Stimulated activated naive CD8-positive, alpha-beta T cell treated with anti-CD3 and anti-CD28 coated beads, Interleukin-15, amount 100 ng/mL, for 72 hours (primary cell): ENCODE data around the gene TRPM4.
A peak's percentile ranks its signal among the peaks of the same experiment; 100 is the strongest.
"Not testable (repeated sequence)": the region's sequence is repeated elsewhere in the genome, so short reads cannot be mapped to it uniquely, and the experiment has no call there.

Source experiments
- ATAC-seq: fragments of 150-1000 bp; cut with Tn5 transposase; 2 replicates; pipeline ENCODE4 v1.10.0; 2021; ENCODE audit warnings: mild to moderate bottlenecking, moderate library complexity
- DNase-seq, 2 donors: peaks; one replicate each; pipeline ENCODE4 v3.0.0; 2021 to 2022
- H3K27ac Mint-ChIP-seq, 2 donors: one replicate each; pipeline ENCODE4 v1.8.0; 2022; ENCODE audit warnings: mild to moderate bottlenecking in 2 of 2, mixed read lengths in 2 of 2, moderate library complexity in 2 of 2
- H3K27me3 Mint-ChIP-seq: one replicate; pipeline ENCODE4 v1.8.0; 2022; ENCODE audit warnings: mixed read lengths
- H3K4me1 Mint-ChIP-seq: one replicate; pipeline ENCODE4 v1.8.0; 2022; ENCODE audit warnings: mild to moderate bottlenecking, mixed read lengths
- H3K4me3 Mint-ChIP-seq, 2 donors: one replicate each; pipeline ENCODE4 v1.8.0; 2022; ENCODE audit warnings: mild to moderate bottlenecking in 2 of 2, mixed read lengths in 2 of 2, moderate library complexity in 1 of 2
- H3K9me3 Mint-ChIP-seq, 2 donors: one replicate each; pipeline ENCODE4 v1.8.0; 2022; ENCODE audit warnings: mixed read lengths in 2 of 2

Gene TRPM4

DNA sequence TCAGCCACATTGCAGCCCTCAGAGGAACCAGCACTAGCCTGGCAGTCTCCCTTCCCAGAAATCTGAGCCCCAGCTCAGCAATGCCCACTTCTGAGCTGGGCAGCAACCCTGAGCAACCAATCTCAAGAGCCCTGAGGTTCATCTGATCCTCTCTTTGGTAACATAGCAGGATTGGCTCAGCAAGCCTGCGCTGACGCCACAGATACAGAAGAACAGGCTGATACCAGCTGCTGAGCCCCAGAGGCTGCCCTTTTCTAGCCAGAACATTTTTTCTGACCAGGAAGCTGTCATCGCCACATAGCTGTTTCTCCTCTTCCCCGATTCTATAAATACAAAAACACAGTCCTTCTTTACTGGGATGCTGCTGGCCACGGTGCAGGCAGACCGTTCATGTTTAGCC is 59.8 kb downstream of the TRPM4 start:
- Mint-ChIP-seq H3K27me3 (peaks cover 6% of the 10 kb centered on the region), H3K4me3 (no peak overlapping the region), H3K9me3 (no peaks in the 10 kb centered on the region), H3K4me1 (no peaks in the 10 kb centered on the region), H3K27ac (no peak overlapping the region)
- no peak for ATAC-seq
- DNase-seq = no peak

DNA sequence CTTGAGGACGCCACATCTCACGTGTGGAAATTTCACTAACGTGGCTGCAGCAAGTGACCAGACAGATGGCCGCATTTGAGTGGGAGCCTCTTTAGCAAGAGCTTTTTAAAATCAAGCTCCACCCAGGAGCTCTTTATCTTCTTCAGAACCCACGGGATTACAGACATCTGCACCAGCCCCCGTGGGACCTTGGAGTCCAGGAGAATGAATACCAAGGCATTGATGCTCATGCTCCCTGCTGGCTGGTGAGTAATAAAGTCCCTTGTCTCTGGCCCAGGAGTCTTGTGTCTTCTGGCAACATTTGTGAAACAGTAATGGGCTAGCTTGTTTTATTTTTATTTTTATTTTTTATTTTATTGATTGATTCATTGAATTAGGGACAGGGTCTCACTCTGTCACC is 64.4 kb downstream of the TRPM4 start:
- ATAC-seq (no peak), DNase-seq (no peak)
- Mint-ChIP-seq H3K4me1 (peaks cover 9% of the 10 kb centered on the region), H3K4me3 (no peak overlapping the region), H3K27me3 (peaks cover 15% of the 10 kb centered on the region), H3K9me3 (no peaks in the 10 kb centered on the region), H3K27ac (no peak overlapping the region)

DNA sequence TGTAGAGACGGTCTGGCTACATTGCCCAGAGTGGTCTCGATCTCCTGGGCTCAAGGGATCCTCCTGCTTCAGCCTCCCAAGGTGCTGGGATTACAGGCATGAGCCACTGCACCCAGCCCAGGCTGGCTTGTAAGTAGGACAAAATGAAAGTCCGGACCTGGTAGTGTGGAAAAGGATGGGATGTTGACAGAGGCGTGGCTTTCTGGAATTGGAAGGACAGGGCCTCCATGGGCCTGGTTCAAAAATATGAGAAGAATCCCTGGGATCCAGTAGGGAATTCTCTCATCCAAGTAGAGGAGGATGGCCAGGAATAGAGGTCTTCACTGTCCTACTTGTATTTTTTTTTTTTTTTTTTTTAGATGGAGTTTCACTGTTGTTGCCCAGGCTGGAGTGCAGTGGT is 64.9 kb downstream of the TRPM4 start:
- no peaks in the 10 kb centered on the region for H3K9me3 Mint-ChIP-seq
- no peak overlapping the region for H3K4me3 Mint-ChIP-seq
- H3K27me3 Mint-ChIP-seq = peaks cover 13% of the 10 kb centered on the region
- no peak overlapping the region for H3K27ac Mint-ChIP-seq
- ATAC-seq = no peak
- peaks cover 9% of the 10 kb centered on the region for H3K4me1 Mint-ChIP-seq
- no peak for DNase-seq

DNA sequence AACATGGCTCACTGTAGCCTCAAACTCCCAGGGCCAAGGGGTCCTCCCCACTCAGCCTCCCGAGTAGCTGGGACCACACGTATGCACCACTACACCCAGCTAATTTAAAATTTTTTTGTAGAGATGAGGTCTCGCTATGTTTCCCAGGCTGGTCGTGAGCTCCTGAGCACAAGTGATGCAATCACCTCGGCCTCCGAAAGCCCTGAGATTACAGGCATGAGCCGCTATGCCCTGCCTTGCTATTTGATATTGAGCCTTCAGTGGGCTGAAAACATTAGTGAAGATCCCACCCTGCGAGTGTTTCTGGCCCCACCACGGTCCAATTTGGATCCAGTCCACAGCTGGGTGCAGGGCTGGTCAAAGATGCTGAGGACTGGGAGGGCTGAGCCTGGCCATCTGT is 65.9 kb downstream of the TRPM4 start:
- DNase-seq (no peak), ATAC-seq (no peak)
- Mint-ChIP-seq H3K4me3 (no peak overlapping the region), H3K27me3 (peaks cover 8% of the 10 kb centered on the region), H3K4me1 (peaks cover 9% of the 10 kb centered on the region), H3K9me3 (no peaks in the 10 kb centered on the region), H3K27ac (no peak overlapping the region)

DNA sequence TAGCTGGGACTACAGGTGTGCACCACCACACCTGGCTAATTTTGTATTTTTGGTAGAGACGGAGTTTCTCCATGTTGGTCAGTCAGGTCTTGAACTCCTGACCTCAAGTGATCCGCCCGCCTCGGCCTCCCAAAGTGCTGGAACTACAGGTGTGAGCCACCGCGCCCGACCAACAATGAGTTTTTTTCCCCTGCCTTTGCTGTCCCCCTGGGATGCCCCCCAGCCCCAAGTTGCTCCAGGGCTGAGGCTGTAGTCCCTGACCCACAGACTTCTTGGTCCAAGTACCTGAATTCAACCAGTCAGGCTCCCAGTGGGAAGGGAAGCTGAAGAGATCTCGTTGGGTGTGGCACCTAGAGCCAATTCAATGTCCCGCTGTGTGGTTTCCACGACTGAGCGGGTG is 66.8 kb downstream of the TRPM4 start:
- not testable (repeated sequence) for DNase-seq, H3K4me1 Mint-ChIP-seq, H3K4me3 Mint-ChIP-seq, H3K9me3 Mint-ChIP-seq, H3K27ac Mint-ChIP-seq, H3K27me3 Mint-ChIP-seq
- peak; percentile 5 for ATAC-seq

DNA sequence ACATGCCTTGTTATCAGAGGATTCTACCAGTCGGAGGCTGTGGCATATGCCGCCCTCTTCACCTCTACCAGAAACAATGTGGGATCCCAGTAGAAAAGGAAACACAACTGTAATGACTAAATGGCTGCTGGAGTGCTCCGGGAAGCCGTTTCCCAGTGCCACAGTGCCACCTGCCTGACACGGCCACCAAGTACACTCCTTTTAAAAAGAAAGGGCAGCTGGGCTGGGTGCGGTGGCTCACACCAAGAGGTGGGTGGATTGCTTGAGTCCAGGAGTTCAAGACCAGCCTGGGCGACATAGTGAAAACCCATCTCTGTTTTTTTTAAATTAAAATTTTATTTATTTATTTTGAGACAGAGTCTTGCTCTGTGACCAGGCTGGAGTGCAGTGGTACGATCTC is 67.3 kb downstream of the TRPM4 start:
- ATAC-seq (peak; percentile 56), DNase-seq (peak in 1 of 2 donors; percentile 43)
- no peak overlapping the region for H3K4me3 Mint-ChIP-seq
- H3K9me3 Mint-ChIP-seq = peaks cover 0 to 6% of the 10 kb centered on the region in 2 donors
- H3K27me3 Mint-ChIP-seq = peaks cover 8% of the 10 kb centered on the region
- peaks cover 9% of the 10 kb centered on the region for H3K4me1 Mint-ChIP-seq
- H3K27ac Mint-ChIP-seq = no peak overlapping the region

DNA sequence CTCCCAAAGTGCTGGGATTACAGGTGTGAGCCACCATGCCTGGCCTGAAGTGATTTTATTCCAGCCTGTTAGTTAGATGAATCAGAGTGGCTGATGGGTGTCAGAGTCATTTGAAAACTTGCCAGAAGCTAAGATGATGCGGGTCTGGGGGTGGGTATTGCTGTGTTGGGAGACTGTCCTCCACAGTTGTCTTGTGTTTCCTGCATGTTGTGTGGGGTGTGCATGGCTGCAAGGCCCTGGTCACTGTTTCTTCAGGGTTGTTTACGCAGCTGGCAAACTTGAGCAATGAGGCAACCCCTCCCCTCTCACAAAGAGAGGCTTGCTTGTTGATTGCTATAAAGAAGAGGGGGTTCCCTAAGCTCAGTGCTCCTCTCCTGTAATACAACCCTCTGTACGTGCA is 71.8 kb downstream of the TRPM4 start:
- DNase-seq (no peak), ATAC-seq (no peak)
- H3K4me1 Mint-ChIP-seq = peaks cover 30% of the 10 kb centered on the region
- no peak overlapping the region for H3K4me3 Mint-ChIP-seq
- peaks cover 4 to 6% of the 10 kb centered on the region in 2 donors for H3K9me3 Mint-ChIP-seq
- peaks cover 20% of the 10 kb centered on the region for H3K27me3 Mint-ChIP-seq
- no peak overlapping the region for H3K27ac Mint-ChIP-seq

DNA sequence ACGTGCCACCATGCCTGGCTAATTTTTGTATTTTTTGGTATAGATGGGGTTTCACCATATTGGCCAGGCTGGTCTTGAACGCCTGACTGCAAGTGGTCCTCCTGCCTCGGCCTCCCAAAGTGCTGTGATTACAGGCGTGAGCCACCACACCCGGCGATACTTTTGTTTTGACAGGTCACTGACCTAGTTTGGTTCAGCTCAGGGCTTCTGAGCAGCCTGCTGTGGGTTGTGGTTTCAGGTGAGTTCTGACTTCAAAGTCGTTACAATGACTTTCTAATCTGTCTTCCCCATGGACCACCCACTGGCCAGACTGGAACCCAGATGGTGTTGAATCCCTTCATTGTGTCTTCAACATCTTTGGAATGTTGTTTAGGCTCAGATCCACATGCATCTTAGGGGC is 73.8 kb downstream of the TRPM4 start:
- Mint-ChIP-seq H3K27ac (peak overlapping the region in 1 of 2 donors; percentile 13), H3K4me1 (peaks cover 27% of the 10 kb centered on the region), H3K4me3 (peak overlapping the region; percentile 6 to 16), H3K9me3 (peaks cover 4 to 6% of the 10 kb centered on the region in 2 donors), H3K27me3 (peaks cover 22% of the 10 kb centered on the region)
- peak; percentile 48 to 80 for DNase-seq
- ATAC-seq = peak; percentile 92

DNA sequence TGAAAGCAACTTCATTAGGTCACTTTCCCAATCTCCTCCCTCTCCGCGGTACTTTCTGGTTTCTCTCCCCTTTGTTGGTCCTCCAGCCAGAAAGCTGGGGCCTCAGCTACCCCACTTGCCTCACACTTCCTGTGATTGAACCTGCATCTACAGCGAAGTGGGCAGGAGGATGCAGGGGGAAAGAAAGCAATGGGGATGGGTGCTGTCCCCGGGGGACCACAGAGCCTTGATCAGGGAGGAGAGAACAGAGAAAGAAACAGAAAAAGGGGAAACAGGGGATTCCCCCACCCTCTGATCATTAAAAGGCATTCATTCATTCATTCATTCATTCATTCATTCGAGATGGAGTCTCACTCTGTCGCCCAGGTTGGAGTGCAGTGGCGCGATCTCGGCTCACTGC is 74.2 kb downstream of the TRPM4 start:
- peak overlapping the region in 1 of 2 donors; percentile 13 for H3K27ac Mint-ChIP-seq
- peaks cover 4 to 6% of the 10 kb centered on the region in 2 donors for H3K9me3 Mint-ChIP-seq
- H3K4me1 Mint-ChIP-seq = peaks cover 26% of the 10 kb centered on the region
- H3K27me3 Mint-ChIP-seq = peaks cover 22% of the 10 kb centered on the region
- ATAC-seq (peak; percentile 96), DNase-seq (peak; percentile 41 to 78)
- H3K4me3 Mint-ChIP-seq = peak overlapping the region; percentile 3 to 6

DNA sequence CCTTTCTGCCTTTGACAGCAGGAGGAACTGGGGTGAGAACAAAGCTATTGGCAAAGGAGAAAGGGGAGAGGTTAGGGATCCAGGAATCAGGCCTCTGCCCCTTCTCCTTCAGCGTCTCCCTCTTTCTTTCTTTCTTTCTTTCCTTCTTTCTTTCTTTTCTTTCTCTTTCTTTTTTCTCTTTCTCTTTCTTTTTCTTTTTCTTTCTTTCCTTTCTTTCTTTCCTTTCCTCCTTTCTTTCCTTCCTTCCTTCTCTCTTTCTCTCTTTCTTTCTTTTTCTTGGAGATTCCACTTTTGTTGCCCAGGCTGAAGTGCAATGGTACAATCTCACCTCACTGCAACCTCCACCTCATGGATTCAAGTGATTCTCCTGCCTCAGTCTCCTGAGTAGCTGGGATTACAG is 75.6 kb downstream of the TRPM4 start:
- H3K9me3 Mint-ChIP-seq = peaks cover 4 to 6% of the 10 kb centered on the region in 2 donors
- no peak overlapping the region for H3K27ac Mint-ChIP-seq
- no peak for ATAC-seq
- no peak overlapping the region for H3K4me3 Mint-ChIP-seq
- H3K27me3 Mint-ChIP-seq = peaks cover 24% of the 10 kb centered on the region
- H3K4me1 Mint-ChIP-seq = peaks cover 26% of the 10 kb centered on the region
- DNase-seq = no peak

DNA sequence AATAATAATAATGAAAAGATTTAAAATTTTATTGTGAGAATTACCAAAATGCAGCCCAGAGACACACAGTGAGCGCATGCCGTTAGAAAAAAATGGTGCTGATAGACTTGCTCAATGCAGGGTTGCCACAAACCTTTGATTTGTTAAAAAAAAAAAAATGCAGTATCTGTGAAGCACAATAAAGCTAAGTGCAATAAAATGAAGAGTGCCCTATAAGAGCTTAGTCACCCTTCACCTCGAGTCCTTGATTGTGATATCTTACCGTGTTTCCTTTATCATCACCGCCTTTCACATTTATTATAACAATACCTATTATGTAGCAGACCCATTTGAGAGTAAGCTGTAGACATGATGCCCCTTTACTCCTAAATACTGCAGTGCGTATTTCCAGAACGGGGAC is 84.2 kb downstream of the TRPM4 start:
- H3K4me1 Mint-ChIP-seq = no peaks in the 10 kb centered on the region
- H3K9me3 Mint-ChIP-seq = no peaks in the 10 kb centered on the region
- ATAC-seq (no peak), DNase-seq (no peak)
- H3K27me3 Mint-ChIP-seq = peaks cover 21% of the 10 kb centered on the region
- H3K4me3 Mint-ChIP-seq = no peak overlapping the region
- no peak overlapping the region for H3K27ac Mint-ChIP-seq

DNA sequence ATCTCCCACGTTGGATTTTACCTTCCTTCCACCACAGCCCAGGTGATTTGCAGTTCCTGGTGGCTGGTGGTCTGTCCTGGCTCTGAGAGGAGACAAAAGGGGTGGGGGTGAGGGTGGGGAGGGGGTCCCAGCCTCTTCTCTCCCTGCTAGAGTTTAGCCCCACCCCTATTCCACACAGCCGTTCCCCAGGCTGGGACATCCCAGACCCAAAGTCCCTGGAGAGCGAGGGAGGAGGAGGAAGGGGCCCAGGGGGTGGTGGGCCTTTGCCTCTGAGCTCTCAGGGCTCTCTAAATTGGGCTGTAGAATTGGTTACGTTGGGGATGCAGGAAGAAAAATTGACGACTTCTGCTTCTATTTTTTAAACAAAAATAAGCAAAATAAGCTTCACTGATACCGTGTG is 85.5 kb downstream of the TRPM4 start:
- DNase-seq (no peak), ATAC-seq (no peak)
- no peak overlapping the region for H3K4me3 Mint-ChIP-seq
- H3K27me3 Mint-ChIP-seq = peaks cover 20% of the 10 kb centered on the region
- H3K9me3 Mint-ChIP-seq = no peaks in the 10 kb centered on the region
- no peak overlapping the region for H3K27ac Mint-ChIP-seq
- H3K4me1 Mint-ChIP-seq = no peaks in the 10 kb centered on the region

DNA sequence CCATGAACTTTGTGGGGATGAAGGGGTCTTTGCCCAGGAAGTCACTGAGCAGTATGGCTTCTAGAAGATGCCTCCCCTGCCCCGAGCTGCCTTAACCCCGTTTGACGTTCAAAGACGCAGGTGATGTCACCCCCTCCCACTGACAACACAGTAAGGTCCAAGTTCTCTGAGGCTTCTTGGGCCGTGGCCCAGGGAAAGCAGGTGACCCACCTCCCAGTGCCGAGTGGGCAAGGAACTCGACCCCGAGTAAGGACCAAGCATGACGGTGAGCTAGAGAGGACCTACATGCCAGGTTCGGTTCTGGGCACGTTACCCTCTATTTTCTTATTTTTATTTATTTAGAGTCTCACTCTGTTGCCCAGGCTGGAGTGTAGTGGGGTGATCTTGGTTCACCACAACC is 86.1 kb downstream of the TRPM4 start:
- DNase-seq = no peak
- ATAC-seq = no peak
- Mint-ChIP-seq H3K27me3 (peaks cover 14% of the 10 kb centered on the region), H3K9me3 (no peaks in the 10 kb centered on the region), H3K27ac (no peak overlapping the region), H3K4me1 (no peaks in the 10 kb centered on the region), H3K4me3 (no peak overlapping the region)

DNA sequence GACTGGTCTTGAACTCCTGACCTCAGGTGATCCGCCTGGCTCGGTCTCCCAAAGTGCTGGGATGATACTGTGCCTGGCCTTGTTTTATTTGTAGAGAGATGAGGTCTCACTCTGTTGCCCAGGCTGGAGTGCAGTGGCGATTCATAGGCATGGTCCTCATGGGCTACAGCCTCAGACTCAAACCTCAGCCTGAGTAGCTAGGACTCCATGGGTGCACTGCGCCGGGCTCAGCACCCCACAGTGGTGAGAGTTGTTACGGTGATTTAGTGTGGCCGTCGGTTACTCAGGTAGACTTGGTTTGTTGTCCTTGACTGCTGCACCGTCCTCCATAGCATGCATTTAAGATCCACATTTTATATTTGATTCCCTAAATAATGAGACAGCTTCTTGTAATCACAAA is 86.7 kb downstream of the TRPM4 start:
- Mint-ChIP-seq H3K4me1 (no peaks in the 10 kb centered on the region), H3K27ac (no peak overlapping the region), H3K4me3 (no peak overlapping the region), H3K9me3 (no peaks in the 10 kb centered on the region), H3K27me3 (peaks cover 9% of the 10 kb centered on the region)
- DNase-seq (no peak), ATAC-seq (no peak)

DNA sequence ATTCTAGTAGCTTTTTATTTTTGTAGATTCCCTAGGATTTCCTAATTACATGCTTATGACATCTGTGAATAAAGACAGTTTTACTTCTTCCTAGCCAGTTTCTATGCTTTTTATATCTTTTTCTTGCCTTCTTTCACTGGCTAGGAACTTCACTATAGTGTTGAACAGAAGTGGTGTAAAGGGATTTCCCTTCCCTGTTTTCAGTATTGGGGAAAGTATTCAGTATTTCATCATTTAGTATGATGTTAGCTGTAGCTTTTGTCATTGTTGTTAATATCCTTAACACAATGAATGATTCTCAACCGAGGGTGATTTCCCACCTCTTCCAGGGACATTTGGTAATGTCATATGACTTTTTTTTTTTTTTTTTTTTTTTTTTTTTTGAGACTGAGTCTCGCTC is 90.1 kb downstream of the TRPM4 start:
- Mint-ChIP-seq H3K4me3 (no peak overlapping the region), H3K4me1 (no peaks in the 10 kb centered on the region), H3K9me3 (no peaks in the 10 kb centered on the region), H3K27me3 (peaks cover 20% of the 10 kb centered on the region), H3K27ac (no peak overlapping the region)
- DNase-seq (no peak), ATAC-seq (no peak)

DNA sequence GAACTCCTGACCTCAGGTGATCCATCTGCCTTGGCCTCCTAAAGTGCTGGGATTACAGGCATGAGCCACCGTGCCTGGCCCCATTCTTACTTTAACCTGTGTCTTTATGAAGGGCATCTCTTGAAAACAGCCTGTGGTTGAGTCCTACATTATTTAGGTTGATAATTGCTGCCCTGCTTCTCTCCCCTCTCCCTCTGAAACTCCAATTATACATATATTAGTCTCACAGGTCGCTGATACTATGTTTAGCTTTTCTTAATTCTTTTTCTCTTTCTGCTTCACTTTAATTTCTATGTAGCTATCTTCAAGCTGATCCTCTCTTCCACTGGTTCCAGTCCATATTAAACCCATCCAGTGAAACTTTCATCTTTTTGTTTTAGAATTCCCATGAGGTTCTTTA is 92.3 kb downstream of the TRPM4 start:
- Mint-ChIP-seq H3K4me3 (no peak overlapping the region), H3K9me3 (no peaks in the 10 kb centered on the region), H3K27me3 (peaks cover 27% of the 10 kb centered on the region), H3K4me1 (no peaks in the 10 kb centered on the region), H3K27ac (peak overlapping the region in 1 of 2 donors; percentile 79)
- DNase-seq = no peak
- no peak for ATAC-seq

DNA sequence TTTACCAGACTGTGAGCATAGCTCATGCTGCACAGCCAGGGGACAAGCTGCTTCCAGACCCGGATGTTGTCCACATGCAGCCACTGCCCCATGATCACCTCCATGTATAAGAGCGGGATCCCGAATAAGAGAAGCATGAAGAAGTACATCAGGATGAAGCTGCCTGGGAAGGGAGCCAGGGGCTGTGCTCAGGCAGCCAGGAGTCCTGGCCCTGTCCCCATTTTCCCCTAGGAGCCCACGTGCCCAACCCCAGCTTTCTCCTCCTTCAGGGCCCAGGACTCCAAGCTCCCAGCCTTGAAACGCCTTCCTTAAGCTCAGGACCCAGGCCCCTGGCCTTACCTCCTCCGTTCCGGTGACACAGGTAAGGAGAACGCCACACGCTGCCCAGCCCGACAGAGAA is 98.1 kb downstream of the TRPM4 start:
- H3K9me3 Mint-ChIP-seq = peaks cover 19 to 32% of the 10 kb centered on the region in 2 donors
- ATAC-seq = no peak
- H3K4me3 Mint-ChIP-seq = no peak overlapping the region
- no peaks in the 10 kb centered on the region for H3K4me1 Mint-ChIP-seq
- peaks cover 48% of the 10 kb centered on the region for H3K27me3 Mint-ChIP-seq
- H3K27ac Mint-ChIP-seq = no peak overlapping the region
- no peak for DNase-seq
